ENCODE results near the gene THAP4.

Gene THAP4

DNA sequence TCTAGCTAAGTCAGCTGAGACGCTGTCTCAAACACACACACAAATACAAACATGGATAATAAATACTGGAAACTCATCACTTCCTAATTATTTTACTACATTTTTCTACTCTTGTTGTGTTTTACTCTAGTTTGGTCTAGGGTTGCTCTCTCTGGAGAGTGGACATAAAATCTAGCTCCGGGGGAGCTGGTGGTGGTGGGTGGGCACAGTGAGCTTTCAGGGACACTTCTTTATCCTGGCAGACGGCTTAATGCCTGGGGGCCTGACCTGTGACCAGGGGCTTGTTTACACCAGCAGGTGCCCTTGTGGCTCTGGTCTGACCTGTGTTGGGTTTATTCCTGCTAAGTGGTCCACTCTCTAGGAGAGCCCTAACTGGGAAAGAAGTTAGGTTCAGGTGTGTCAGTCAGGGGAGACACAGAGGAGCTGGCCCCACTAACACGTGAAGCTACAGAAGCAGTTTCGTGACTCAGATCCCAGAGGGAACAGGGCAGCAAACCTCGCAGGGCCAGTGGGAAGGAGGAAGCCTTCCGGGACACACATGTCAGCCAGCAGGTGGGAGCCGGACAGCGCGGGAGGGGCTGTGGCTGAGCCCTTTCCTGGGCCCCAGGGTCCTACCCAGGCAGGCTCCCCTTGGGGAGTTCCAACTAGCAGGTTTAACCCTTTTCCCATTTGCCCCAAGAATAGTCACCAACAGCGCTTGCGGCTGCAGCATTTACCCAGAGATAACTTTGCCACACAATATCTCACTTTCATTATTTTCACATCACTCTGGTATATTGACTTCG, 100.9 kb downstream of the THAP4 start:
- in situ Hi-C loops (cut with MboI; ENCODE audit: low sequenced_read_pairs) = no loop called here
- Histone ChIP-seq H3K9me3 (no peaks in the 10 kb centered on the region), H3K4me3 (no peak overlapping the region), H3K36me3 (replicated peaks) (no peaks in the 10 kb centered on the region), H3K27me3 (ENCODE audit: low read depth) (no peaks in the 10 kb centered on the region), H3K4me1 (peaks cover 7% of the 10 kb centered on the region; the same call in 1 of the 2 replicates)
- no peak for DNase-seq (ENCODE audit: low spot score in 2 of 2)

DNA sequence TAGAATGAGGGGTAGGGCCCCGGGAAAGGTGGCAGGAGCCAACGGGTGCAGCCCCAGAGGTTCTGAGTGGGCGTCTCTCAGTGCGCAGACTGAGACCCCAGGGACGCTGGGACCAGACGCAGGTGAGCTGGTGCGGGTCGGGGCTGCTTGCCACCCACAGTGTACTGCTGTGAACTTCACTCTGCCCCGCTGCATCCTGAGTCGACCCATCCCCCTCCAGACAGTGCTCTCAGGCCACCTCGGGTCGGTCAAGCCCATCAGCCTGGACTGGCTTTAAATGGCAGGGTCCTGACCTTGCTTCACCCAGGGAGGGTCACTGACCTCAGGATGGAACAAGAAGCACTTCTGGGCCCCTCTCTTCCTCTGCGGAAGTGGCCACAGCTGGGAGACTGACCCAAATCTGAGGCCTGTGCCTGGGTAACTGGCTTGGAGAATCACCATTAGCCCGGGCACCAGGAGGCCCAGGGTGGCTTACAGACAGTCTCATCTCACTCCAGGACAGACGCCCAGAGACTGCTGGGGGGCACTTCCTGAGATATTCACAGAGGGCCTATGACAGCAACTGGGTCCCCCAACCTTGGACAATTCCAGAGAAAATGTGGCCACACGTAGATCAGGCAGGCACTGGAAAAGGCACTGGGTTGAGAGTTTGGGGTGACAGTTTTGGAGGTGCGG, 102.1 kb downstream of the THAP4 start:
- Histone ChIP-seq H3K9me3 (no peaks in the 10 kb centered on the region), H3K4me3 (no peak overlapping the region), H3K36me3 (replicated peaks) (no peaks in the 10 kb centered on the region), H3K4me1 (no peaks in the 10 kb centered on the region), H3K27me3 (ENCODE audit: low read depth) (no peaks in the 10 kb centered on the region)
- in situ Hi-C loops (cut with MboI; ENCODE audit: low sequenced_read_pairs) = no loop called here
- no peak for DNase-seq (ENCODE audit: low spot score in 2 of 2)
